Gastrocnemius medialis (tissue), 4 donors: ENCODE results near the gene HEATR5A.
"Not testable (repeated sequence)": the region's sequence is repeated elsewhere in the genome, so short reads cannot be mapped to it uniquely, and the experiment has no call there.

Experiments used
- CTCF ChIP-seq, 5 experiments: fragments of 450-650 bp in 3 of 5; fragments of 200-600 bp in 2 of 5; sonication (generic) in 2 of 5; IDR thresholded peaks in 4 of 5; conservative IDR thresholded peaks in 1 of 5; 1 replicate in 4 of 5; 2 replicates in 1 of 5; pipeline ENCODE4 v1.5.1; 2016 to 2019; ENCODE audit warnings: antibody characterized with exemption in 5 of 5, mild to moderate bottlenecking in 3 of 5, moderate library complexity in 3 of 5
- POLR2A ChIP-seq, 2 donors: fragments of 450-650 bp; IDR thresholded peaks; one replicate each; pipeline ENCODE4 v1.6.1; 2017; ENCODE audit warnings: antibody characterized with exemption in 2 of 2, mild to moderate bottlenecking in 2 of 2, moderate library complexity in 2 of 2

DNA sequence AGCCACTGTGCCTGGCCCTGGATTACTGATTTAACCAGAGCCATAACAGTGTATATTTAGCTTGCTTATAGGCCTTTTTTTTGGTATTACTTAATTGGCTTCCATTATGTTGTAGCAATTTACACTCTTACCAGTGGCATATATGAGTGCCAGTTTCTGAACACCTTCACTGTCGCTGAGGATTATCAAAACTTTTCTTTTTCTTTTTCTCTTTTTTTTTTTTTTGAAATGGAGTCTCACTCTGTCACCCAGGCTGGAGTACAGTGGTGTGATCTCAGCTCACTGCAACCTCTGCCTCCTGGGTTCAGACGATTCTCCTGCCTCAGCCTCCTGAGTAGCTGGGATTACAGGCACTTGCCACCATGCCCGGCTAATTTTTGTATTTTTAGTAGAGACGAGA lies 164.4 kb downstream of the HEATR5A start:
- not testable (repeated sequence) for TF ChIP-seq CTCF (IDR thresholded peaks at IDR 0.05 in 4 of 5, conservative IDR thresholded peaks at IDR 0.05 in 1 of 5); POLR2A (IDR thresholded peaks at IDR 0.05)
